Ovary (tissue), 3 donors: ENCODE results near the gene TCF7L1.

Experiments used
- CTCF ChIP-seq, 3 donors: fragments of 450-650 bp in 2 of 3; fragments of 200-600 bp in 1 of 3; IDR thresholded peaks; one replicate each; pipeline versions ENCODE4 v1.5.1 to v1.8.0; 2016 to 2022; ENCODE audit warnings: antibody characterized with exemption in 3 of 3, mild to moderate bottlenecking in 1 of 3
- EP300 ChIP-seq: sonication (generic); formaldehyde crosslinking; IDR thresholded peaks from one replicate; pipeline ENCODE4 v1.6.1; 2017; ENCODE audit warnings: antibody characterized with exemption
- POLR2A ChIP-seq: fragments of 450-650 bp; IDR thresholded peaks from one replicate; pipeline ENCODE4 v1.6.1; 2017; ENCODE audit warnings: antibody characterized with exemption, mild to moderate bottlenecking, moderate library complexity
- donor health status: DM: no; HTN: no; CAD: no.

GRCh38 chr2:85157345-85157744 lies 24.2 kb downstream of the TCF7L1 start:
- TF ChIP-seq CTCF (IDR thresholded peaks at IDR 0.05), result no peak
- no peak for TF ChIP-seq EP300
- no peak for TF ChIP-seq POLR2A
